Stimulated activated CD4-positive, alpha-beta T cell treated with anti-CD3 and anti-CD28 coated beads, Interleukin-2, amount 100 ng/mL, for 4 hours (primary cell): ENCODE measurements around the gene SPG21.
"Not testable (repeated sequence)": the region's sequence is repeated elsewhere in the genome, so short reads cannot be mapped to it uniquely, and the experiment has no call there.

Experiments
- DNase-seq: peaks from one replicate; pipeline ENCODE4 v3.0.0-alpha.2; 2020; ENCODE audit warnings: low read depth

The SPG21 gene, protein sequence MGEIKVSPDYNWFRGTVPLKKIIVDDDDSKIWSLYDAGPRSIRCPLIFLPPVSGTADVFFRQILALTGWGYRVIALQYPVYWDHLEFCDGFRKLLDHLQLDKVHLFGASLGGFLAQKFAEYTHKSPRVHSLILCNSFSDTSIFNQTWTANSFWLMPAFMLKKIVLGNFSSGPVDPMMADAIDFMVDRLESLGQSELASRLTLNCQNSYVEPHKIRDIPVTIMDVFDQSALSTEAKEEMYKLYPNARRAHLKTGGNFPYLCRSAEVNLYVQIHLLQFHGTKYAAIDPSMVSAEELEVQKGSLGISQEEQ

DNA sequence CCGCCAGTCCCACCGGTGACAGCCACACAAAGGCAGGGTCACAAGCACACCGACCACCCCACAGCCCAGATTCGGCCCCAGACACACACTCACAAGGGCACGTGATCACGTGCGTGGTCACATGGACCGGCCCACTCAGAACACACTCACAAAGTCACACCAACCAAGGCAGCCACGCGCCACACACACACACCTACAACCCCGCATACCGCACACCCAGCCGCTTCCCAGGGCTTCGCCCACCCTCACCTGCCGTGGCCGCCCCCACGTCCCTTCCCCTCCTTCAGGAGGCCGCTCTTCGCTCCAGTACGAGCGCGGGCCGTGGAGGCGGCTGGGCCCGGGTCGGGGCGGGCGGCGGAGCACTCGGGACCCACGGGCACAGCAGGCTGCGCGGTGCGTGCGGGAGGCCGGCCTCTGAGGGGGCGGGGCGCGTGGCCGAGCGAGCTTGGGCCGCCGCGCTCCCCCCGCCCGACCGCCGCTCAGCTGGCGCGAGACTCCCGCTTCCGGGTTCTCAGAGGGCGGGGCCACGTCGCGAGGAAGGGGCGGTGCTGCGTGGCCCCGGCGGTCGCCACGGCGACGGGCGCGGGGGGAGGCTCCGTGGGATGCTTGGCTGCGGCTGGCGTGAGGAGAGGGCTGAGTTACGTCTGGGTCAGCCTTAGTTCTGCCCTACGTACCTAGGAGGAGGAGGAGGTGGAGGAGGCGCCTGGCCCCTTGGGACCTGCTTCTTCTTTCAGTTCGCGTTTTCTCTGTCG lies at the start of gene SPG21:
Gene SPG21, minus strand, starts transcription at position 499 of the 752 bp plus-strand sequence. CDS start 6,345 bp downstream, outside the sequence.
- peak; percentile 82 for DNase-seq

GRCh38 chr15:65038836-65039235 lies 49.1 kb upstream of the SPG21 start:
- DNase-seq = no peak

- DNase-seq = no peak
Measured at GRCh38 chr15:65038428-65038827, 48.7 kb upstream of the SPG21 start.

GRCh38 chr15:65037309-65037708 lies 47.6 kb upstream of the SPG21 start:
- DNase-seq = no peak

GRCh38 chr15:65034719-65035118 lies 45.0 kb upstream of the SPG21 start:
- DNase-seq = no peak

GRCh38 chr15:65033659-65034269 lies 44.0 kb upstream of the SPG21 start:
- peak; percentile 7 for DNase-seq

GRCh38 chr15:65032801-65033537 lies 43.3 kb upstream of the SPG21 start:
- DNase-seq = peak; percentile 3

DNA sequence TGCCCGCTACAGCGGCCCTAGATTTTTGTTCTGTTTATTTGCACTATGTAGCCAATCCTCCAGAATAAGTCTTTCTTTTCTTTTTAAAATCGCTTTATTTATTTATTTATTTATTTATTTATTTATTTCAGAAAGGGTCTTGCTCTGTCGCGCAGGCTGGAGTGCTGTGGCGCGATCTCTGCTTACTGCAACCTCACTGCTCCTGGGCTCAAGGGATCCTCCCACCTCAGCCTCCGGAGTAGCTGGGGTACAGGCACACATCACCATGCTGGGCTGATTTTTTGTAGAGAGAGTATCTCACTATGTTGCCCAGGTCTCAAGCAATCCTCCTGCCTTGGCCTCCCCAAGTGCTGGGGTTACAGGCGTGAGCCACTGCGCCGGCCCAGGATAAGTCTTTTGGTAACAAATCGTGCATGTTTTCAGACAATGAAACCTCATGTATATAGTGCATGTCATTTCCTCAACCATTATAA lies 40.1 kb upstream of the SPG21 start:
- no peak for DNase-seq

DNA sequence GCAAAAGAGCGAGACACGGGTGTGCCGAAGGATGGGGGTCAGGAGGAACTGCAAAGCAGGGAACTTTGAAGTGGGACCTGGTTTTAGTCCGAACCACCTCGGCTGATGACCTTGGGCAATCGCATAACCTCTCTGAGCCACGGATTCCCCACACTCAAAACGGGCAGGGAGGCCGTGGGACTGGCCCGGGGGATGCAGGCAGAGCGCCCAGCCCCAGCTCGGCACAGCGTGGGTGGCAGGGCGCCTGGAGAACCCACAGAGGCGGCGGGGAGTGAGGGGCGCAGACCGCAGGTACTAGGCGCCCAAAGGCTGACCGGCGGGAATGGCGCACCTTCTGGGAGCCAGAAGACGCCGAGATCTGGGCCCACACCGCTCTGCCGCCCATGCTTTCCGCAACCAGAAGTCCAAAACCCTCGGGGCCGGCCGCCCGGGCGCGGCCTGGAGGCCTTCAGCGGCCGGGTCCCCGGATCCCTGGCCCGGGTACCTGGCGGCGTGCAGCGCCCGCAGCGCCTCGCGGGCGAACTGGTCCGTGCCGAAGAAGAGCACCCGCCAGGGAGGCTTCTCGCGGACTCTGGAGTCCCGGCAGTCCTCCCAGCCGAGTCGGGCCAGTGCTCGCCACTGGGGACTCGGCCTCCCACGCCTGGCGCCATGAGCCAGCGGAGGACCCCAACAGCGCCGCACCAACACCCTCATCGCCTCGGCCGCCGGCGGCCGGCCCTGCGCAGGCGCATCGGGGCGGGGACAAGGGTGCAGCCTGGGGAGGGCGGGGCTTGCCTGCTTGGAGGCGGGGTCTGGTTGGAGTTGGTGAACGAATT lies 39.4 kb upstream of the SPG21 start, which contains the start of gene MTFMT:
Gene MTFMT, minus strand, starts transcription at position 719 of the 815 bp plus-strand sequence. Its CDS starts 26 bp downstream, at position 693.
- peak; percentile 90 for DNase-seq

GRCh38 chr15:65028338-65028737 lies 38.6 kb upstream of the SPG21 start:
- DNase-seq = no peak

DNA sequence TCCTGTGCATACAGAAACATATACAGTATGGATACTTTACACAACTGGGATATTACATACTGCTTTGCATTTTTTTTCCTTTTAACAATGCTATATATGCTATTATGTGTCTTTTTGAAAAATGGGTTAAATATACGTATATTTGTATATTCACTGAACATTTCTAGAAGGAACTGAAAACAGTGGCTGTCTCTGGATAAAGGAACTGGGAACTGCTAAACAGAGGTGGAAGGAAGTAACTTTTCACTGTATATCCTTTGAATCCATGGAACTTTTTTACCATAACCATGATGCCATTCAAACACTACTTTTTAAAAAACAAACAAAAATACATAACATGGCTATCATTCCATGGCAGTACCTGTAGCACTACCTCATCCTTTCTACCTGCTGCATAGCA lies 37.9 kb upstream of the SPG21 start:
- DNase-seq = no peak

GRCh38 chr15:65026756-65027155 lies 37.0 kb upstream of the SPG21 start:
- DNase-seq = no peak

- no peak for DNase-seq
Measured at GRCh38 chr15:65021488-65021887, 31.8 kb upstream of the SPG21 start.

- DNase-seq = no peak
Measured at GRCh38 chr15:65020419-65020818, 30.7 kb upstream of the SPG21 start.

- DNase-seq = not testable (repeated sequence)
Measured at GRCh38 chr15:65011198-65011597, 21.5 kb upstream of the SPG21 start.

- no peak for DNase-seq
Measured at GRCh38 chr15:65008983-65009382, 19.3 kb upstream of the SPG21 start.

- DNase-seq = no peak
Measured at GRCh38 chr15:65006876-65007275, 17.2 kb upstream of the SPG21 start.

- no peak for DNase-seq
Measured at GRCh38 chr15:65004993-65005392, 15.3 kb upstream of the SPG21 start.

- no peak for DNase-seq
Measured at GRCh38 chr15:64997745-64998375, 8.1 kb upstream of the SPG21 start.

GRCh38 chr15:64997066-64997465 lies 7.4 kb upstream of the SPG21 start:
- no peak for DNase-seq

DNA sequence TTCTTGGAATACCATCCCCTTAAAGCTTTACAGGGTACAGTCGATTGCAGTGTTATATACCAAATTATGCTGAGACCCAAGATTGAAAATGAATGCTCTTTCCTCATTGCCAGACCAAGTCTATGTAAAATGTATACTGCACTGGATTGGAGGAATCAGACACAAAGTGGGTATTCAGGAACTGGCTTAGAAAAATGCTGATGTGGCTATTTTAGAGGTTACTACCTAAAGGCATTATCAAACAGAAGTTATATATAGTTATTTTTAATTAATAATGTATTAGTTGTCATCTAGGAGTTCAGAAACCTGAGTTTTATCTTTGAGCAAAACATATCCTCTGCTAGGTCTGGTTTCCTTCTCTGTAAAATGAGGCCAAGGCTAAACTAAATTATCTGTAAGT lies 3.6 kb upstream of the SPG21 start:
- DNase-seq = no peak
